OCI-LY7 (cell line): ENCODE data around the gene EMC9.

ENCODE experiments used
- EZH2phosphoT487 ChIP-seq: fragments of 200-600 bp; sonication (generic); IDR thresholded peaks from 2 replicates; pipeline ENCODE4 v1.6.1; 2018; ENCODE audit warnings: low read depth, borderline replicate concordance, mild to moderate bottlenecking, mixed run types, antibody characterized with exemption, low read length, moderate library complexity, mixed read lengths
- TF ChIP-seq, protein P1 (sequence below): fragments of 200-600 bp; sonication (generic); conservative IDR thresholded peaks from 2 replicates; pipeline ENCODE4 v1.5.1; 2014; ENCODE audit warnings: mild to moderate bottlenecking, antibody characterized with exemption, low read length, moderate library complexity, mixed read lengths

DNA sequence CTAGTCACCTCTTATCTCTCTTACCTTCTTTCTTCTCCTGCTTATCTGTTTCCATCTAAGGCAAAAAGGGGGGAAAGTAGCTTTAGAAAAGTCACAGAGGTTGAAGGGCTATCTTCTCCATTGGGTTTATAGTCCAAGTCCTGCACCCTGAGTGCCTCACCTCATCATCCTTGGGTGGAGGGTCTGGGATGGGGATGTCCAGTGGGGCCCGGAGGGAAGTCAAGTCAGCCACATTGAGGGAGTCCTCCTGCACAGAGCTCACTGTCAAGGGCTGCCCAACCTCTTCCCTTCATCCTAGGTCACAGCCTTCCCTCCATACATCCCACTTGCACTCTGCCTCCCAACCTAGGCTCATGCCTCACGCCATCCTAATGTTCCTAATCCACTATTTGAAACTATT is 3.8 kb upstream of the EMC9 start:
- TF ChIP-seq, protein P1, sequence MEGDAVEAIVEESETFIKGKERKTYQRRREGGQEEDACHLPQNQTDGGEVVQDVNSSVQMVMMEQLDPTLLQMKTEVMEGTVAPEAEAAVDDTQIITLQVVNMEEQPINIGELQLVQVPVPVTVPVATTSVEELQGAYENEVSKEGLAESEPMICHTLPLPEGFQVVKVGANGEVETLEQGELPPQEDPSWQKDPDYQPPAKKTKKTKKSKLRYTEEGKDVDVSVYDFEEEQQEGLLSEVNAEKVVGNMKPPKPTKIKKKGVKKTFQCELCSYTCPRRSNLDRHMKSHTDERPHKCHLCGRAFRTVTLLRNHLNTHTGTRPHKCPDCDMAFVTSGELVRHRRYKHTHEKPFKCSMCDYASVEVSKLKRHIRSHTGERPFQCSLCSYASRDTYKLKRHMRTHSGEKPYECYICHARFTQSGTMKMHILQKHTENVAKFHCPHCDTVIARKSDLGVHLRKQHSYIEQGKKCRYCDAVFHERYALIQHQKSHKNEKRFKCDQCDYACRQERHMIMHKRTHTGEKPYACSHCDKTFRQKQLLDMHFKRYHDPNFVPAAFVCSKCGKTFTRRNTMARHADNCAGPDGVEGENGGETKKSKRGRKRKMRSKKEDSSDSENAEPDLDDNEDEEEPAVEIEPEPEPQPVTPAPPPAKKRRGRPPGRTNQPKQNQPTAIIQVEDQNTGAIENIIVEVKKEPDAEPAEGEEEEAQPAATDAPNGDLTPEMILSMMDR = no peak
- TF ChIP-seq EZH2phosphoT487 = no peak
